AG09309 (cell line): Measurements from ENCODE around the gene LRRC37A3.
"Not testable (repeated sequence)": the region's sequence is repeated elsewhere in the genome, so short reads cannot be mapped to it uniquely, and the experiment has no call there.

ENCODE experiments used
- DNase-seq: peaks from one replicate; pipeline ENCODE4 v3.0.0-alpha.2; 2010; ENCODE audit warnings: low read depth
- H3K4me3 ChIP-seq: 2 replicates; pipeline ENCODE4 v1.5.1; 2011; ENCODE audit warnings: mild to moderate bottlenecking, low read depth, low read length, moderate library complexity; ENCODE audit not compliant: control insufficient read depth
- CTCF ChIP-seq: IDR thresholded peaks from 2 replicates; pipeline ENCODE4 v1.5.1; 2011; ENCODE audit warnings: mild to moderate bottlenecking, low read depth, low read length, inconsistent platforms; ENCODE audit not compliant: insufficient read depth, control insufficient read depth; ENCODE audit errors: missing control alignments

The LRRC37A3 gene

GRCh38 chr17:64920026-64920418 lies 744 bp upstream of the LRRC37A3 start:
- H3K4me3 ChIP-seq: peak overlapping the region; percentile 77
- no peak for TF ChIP-seq CTCF
- no peak for DNase-seq

- not testable (repeated sequence) for DNase-seq
- H3K4me3 ChIP-seq: peak overlapping the region; percentile 53
These were observed 413 bp downstream of the LRRC37A3 start for GRCh38 chr17:64918842-64919288.

- DNase-seq, H3K4me3 ChIP-seq: not testable (repeated sequence)
These were observed 1.7 kb downstream of the LRRC37A3 start for GRCh38 chr17:64917540-64917939.

GRCh38 chr17:64915244-64915643 lies 4.0 kb downstream of the LRRC37A3 start:
- DNase-seq, H3K4me3 ChIP-seq: not testable (repeated sequence)

- not testable (repeated sequence) for DNase-seq
These were observed 9.1 kb downstream of the LRRC37A3 start for GRCh38 chr17:64910191-64910514.

GRCh38 chr17:64909511-64910190 lies 9.6 kb downstream of the LRRC37A3 start:
- not testable (repeated sequence) for DNase-seq, H3K4me3 ChIP-seq

More at GRCh38 chr17:64910191-64910514, 9.1 kb downstream of the LRRC37A3 start:
- H3K4me3 ChIP-seq: not testable (repeated sequence)

- not testable (repeated sequence) for DNase-seq, H3K4me3 ChIP-seq
These were observed 15.2 kb downstream of the LRRC37A3 start for GRCh38 chr17:64904069-64904468.

- not testable (repeated sequence) for H3K4me3 ChIP-seq, DNase-seq
These were observed 22.1 kb downstream of the LRRC37A3 start for GRCh38 chr17:64897136-64897535.

- H3K4me3 ChIP-seq, DNase-seq: not testable (repeated sequence)
These were observed 45.1 kb downstream of the LRRC37A3 start for GRCh38 chr17:64874210-64874609.

- peak; percentile 57 for TF ChIP-seq CTCF
- H3K4me3 ChIP-seq, DNase-seq: not testable (repeated sequence)
These were observed 71.5 kb downstream of the LRRC37A3 start for GRCh38 chr17:64847504-64848466.

- H3K4me3 ChIP-seq: not testable (repeated sequence)
- peak; percentile 10 for DNase-seq
These were observed 72.4 kb downstream of the LRRC37A3 start for GRCh38 chr17:64846892-64847291.

- H3K4me3 ChIP-seq: not testable (repeated sequence)
These were observed 75.4 kb downstream of the LRRC37A3 start for GRCh38 chr17:64843918-64844317.

GRCh38 chr17:64842900-64843299 lies 76.4 kb downstream of the LRRC37A3 start:
- DNase-seq, H3K4me3 ChIP-seq: not testable (repeated sequence)

More at GRCh38 chr17:64843918-64844317, 75.4 kb downstream of the LRRC37A3 start:
- DNase-seq: not testable (repeated sequence)

- H3K4me3 ChIP-seq, DNase-seq: not testable (repeated sequence)
These were observed 78.3 kb downstream of the LRRC37A3 start for GRCh38 chr17:64840960-64841359.

GRCh38 chr17:64838513-64838912 lies 80.8 kb downstream of the LRRC37A3 start:
- not testable (repeated sequence) for DNase-seq, H3K4me3 ChIP-seq

- peak; percentile 13 for DNase-seq
- peak overlapping the region; percentile 60 for H3K4me3 ChIP-seq
These were observed 82.1 kb downstream of the LRRC37A3 start for GRCh38 chr17:64837018-64837761.
